Neural cell (in vitro differentiated cells): Measurements from ENCODE around the gene SGCE. TPM values are rescaled to one million over a fixed set of nuclear protein-coding genes. Genes with fewer than 3 reads are reported as not detected.

Source experiments
- H2AFZ ChIP-seq: fragments of 200-600, 300-800 bp; sonication (generic), shearing (Covaris generic); 2 replicates; pipeline ENCODE4 v1.6.0; 2014; ENCODE audit warnings: low read depth, mild to moderate bottlenecking, antibody characterized with exemption, low read length, moderate library complexity
- H3F3A ChIP-seq: fragments of 200-600 bp; shearing (Covaris generic); 2 replicates; pipeline ENCODE4 v1.6.1; 2016; ENCODE audit warnings: mild to moderate bottlenecking, moderate library complexity, mixed read lengths, antibody characterized with exemption, low read length; ENCODE audit not compliant: insufficient read depth, poor library complexity, severe bottlenecking
- H3K27ac ChIP-seq: fragments of 200-600, 300-800 bp; sonication (generic), shearing (Covaris generic); 2 replicates; pipeline ENCODE4 v1.5.1; 2014; ENCODE audit warnings: mild to moderate bottlenecking, low read length, moderate library complexity
- H3K27me3 ChIP-seq: fragments of 300-800, 200-600 bp; sonication (generic), shearing (Covaris generic); 2 replicates; pipeline ENCODE4 v1.6.0; 2014; ENCODE audit warnings: mild to moderate bottlenecking, low read depth, low read length, moderate library complexity; ENCODE audit not compliant: insufficient read depth
- H3K36me3 ChIP-seq: fragments of 300-800, 200-600 bp; sonication (generic), shearing (Covaris generic); 2 replicates; pipeline ENCODE4 v1.5.1; 2014; ENCODE audit warnings: mild to moderate bottlenecking, antibody characterized with exemption, low read length, moderate library complexity; ENCODE audit not compliant: insufficient read depth
- H3K4me2 ChIP-seq: fragments of 300-800, 200-600 bp; sonication (generic), shearing (Covaris generic); 2 replicates; pipeline ENCODE4 v1.6.0; 2014; ENCODE audit warnings: mild to moderate bottlenecking, low read length
- H3K4me3 ChIP-seq: fragments of 300-800, 200-600 bp; sonication (generic), shearing (Covaris generic); 2 replicates; pipeline ENCODE4 v1.5.1; 2014; ENCODE audit warnings: mild to moderate bottlenecking, low read length, moderate library complexity
- H3K79me2 ChIP-seq: fragments of 200-600 bp; shearing (Covaris generic); replicated peaks from 2 replicates; pipeline ENCODE4 v1.6.0; 2014; ENCODE audit warnings: mild to moderate bottlenecking, low read length, moderate library complexity; ENCODE audit not compliant: insufficient read depth
- H3K9ac ChIP-seq: fragments of 300-800, 200-600 bp; sonication (generic), shearing (Covaris generic); 2 replicates; pipeline ENCODE4 v1.6.1; 2016; ENCODE audit warnings: mild to moderate bottlenecking, low read length, mixed read lengths
- H3K9me2 ChIP-seq: fragments of 200-600 bp; shearing (Covaris generic); 2 replicates; pipeline ENCODE4 v1.6.1; 2016; ENCODE audit warnings: mild to moderate bottlenecking, low read length, mixed read lengths; ENCODE audit not compliant: insufficient read depth
- H3K9me3 ChIP-seq: fragments of 200-600, 300-800 bp; sonication (generic), shearing (Covaris generic); 2 replicates; pipeline ENCODE4 v1.6.1; 2016; ENCODE audit warnings: mild to moderate bottlenecking, mixed run types, low read length, moderate library complexity, mixed read lengths
- H4K20me1 ChIP-seq: fragments of 200-600 bp; shearing (Covaris generic); 2 replicates; pipeline ENCODE4 v1.6.1; 2016; ENCODE audit warnings: mild to moderate bottlenecking, mixed run types; ENCODE audit not compliant: insufficient read depth
- EP300 ChIP-seq: fragments of 450-650 bp; conservative IDR thresholded peaks from 2 replicates; pipeline ENCODE4 v1.6.1; 2014; ENCODE audit warnings: antibody characterized with exemption, mild to moderate bottlenecking, moderate library complexity; ENCODE audit not compliant: poor library complexity, severe bottlenecking
- EZH2 ChIP-seq: fragments of 200-600, 300-800 bp; shearing (Covaris generic), sonication (generic); IDR thresholded peaks from 2 replicates; pipeline ENCODE4 v1.6.1; 2014; ENCODE audit warnings: antibody characterized with exemption, low read length, borderline replicate concordance, mild to moderate bottlenecking; ENCODE audit not compliant: insufficient read depth, poor library complexity, severe bottlenecking
- MXI1 ChIP-seq: fragments of 450-650 bp; conservative IDR thresholded peaks from 2 replicates; pipeline ENCODE4 v1.6.1; 2014; ENCODE audit warnings: antibody characterized with exemption, mild to moderate bottlenecking; ENCODE audit not compliant: poor library complexity, severe bottlenecking
- POLR2AphosphoS5 ChIP-seq: IDR thresholded peaks from 2 replicates; pipeline ENCODE4 v1.6.1; 2012
- RAD21 ChIP-seq: fragments of 450-650 bp; conservative IDR thresholded peaks from 2 replicates; pipeline ENCODE4 v1.6.1; 2014; ENCODE audit warnings: antibody characterized with exemption, mild to moderate bottlenecking, moderate library complexity
- SMC3 ChIP-seq: fragments of 450-650 bp; conservative IDR thresholded peaks from 2 replicates; pipeline ENCODE4 v1.6.1; 2014; ENCODE audit warnings: antibody characterized with exemption, mild to moderate bottlenecking, moderate library complexity; ENCODE audit not compliant: poor library complexity
- TAF1 ChIP-seq: IDR thresholded peaks from 2 replicates; pipeline ENCODE4 v1.6.1; 2012; ENCODE audit warnings: low read depth
- polyA plus RNA-seq: library from polyadenylated mRNA; depleted of rRNA; stranded (reverse); fragments of >200 nt; gene quantifications from 2 replicates; pipeline ENCODE4 v1.2.3, GENCODE V29; 2014
- TF ChIP-seq, protein P1 (sequence below): IDR thresholded peaks from 2 replicates; pipeline ENCODE4 v1.6.1; 2012; ENCODE audit warnings: borderline replicate concordance
- TF ChIP-seq, protein P2 (sequence below): fragments of 450-650 bp; IDR thresholded peaks from 2 replicates; pipeline ENCODE4 v1.5.1; 2014; ENCODE audit warnings: antibody characterized with exemption, mild to moderate bottlenecking, moderate library complexity; ENCODE audit not compliant: poor library complexity, severe bottlenecking

SGCE gene
- polyA plus RNA-seq, 1 donor from 2014 or later: 94.6 TPM

- Histone ChIP-seq H3K9me3 (no peaks in the 10 kb centered on the region), H3K79me2 (no peaks in the 10 kb centered on the region), H3K9ac (no peak overlapping the region), H4K20me1 (no peaks in the 10 kb centered on the region), H3K27me3 (no peaks in the 10 kb centered on the region), H3K27ac (no peak overlapping the region), H3K36me3 (no peaks in the 10 kb centered on the region), H3K9me2 (no peaks in the 10 kb centered on the region), H3K4me3 (no peak overlapping the region), H3K4me2 (no peak overlapping the region), H3F3A (no peaks in the 10 kb centered on the region), H2AFZ (no peak overlapping the region)
- TF ChIP-seq, protein P1, sequence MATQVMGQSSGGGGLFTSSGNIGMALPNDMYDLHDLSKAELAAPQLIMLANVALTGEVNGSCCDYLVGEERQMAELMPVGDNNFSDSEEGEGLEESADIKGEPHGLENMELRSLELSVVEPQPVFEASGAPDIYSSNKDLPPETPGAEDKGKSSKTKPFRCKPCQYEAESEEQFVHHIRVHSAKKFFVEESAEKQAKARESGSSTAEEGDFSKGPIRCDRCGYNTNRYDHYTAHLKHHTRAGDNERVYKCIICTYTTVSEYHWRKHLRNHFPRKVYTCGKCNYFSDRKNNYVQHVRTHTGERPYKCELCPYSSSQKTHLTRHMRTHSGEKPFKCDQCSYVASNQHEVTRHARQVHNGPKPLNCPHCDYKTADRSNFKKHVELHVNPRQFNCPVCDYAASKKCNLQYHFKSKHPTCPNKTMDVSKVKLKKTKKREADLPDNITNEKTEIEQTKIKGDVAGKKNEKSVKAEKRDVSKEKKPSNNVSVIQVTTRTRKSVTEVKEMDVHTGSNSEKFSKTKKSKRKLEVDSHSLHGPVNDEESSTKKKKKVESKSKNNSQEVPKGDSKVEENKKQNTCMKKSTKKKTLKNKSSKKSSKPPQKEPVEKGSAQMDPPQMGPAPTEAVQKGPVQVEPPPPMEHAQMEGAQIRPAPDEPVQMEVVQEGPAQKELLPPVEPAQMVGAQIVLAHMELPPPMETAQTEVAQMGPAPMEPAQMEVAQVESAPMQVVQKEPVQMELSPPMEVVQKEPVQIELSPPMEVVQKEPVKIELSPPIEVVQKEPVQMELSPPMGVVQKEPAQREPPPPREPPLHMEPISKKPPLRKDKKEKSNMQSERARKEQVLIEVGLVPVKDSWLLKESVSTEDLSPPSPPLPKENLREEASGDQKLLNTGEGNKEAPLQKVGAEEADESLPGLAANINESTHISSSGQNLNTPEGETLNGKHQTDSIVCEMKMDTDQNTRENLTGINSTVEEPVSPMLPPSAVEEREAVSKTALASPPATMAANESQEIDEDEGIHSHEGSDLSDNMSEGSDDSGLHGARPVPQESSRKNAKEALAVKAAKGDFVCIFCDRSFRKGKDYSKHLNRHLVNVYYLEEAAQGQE: no peak
- no peak for TF ChIP-seq SMC3
- TF ChIP-seq RAD21: no peak
- no peak for TF ChIP-seq MXI1
- no peak for TF ChIP-seq EZH2
- no peak for TF ChIP-seq TAF1
- TF ChIP-seq POLR2AphosphoS5: no peak
- no peak for TF ChIP-seq EP300
- TF ChIP-seq, protein P2, sequence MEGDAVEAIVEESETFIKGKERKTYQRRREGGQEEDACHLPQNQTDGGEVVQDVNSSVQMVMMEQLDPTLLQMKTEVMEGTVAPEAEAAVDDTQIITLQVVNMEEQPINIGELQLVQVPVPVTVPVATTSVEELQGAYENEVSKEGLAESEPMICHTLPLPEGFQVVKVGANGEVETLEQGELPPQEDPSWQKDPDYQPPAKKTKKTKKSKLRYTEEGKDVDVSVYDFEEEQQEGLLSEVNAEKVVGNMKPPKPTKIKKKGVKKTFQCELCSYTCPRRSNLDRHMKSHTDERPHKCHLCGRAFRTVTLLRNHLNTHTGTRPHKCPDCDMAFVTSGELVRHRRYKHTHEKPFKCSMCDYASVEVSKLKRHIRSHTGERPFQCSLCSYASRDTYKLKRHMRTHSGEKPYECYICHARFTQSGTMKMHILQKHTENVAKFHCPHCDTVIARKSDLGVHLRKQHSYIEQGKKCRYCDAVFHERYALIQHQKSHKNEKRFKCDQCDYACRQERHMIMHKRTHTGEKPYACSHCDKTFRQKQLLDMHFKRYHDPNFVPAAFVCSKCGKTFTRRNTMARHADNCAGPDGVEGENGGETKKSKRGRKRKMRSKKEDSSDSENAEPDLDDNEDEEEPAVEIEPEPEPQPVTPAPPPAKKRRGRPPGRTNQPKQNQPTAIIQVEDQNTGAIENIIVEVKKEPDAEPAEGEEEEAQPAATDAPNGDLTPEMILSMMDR: no peak
Measured at GRCh38 chr7:94600267-94600666, 55.7 kb downstream of the SGCE start.

GRCh38 chr7:94595717-94596116 lies 60.2 kb downstream of the SGCE start:
- H3K4me3 ChIP-seq: no peak overlapping the region
- H3K9me2 ChIP-seq: no peaks in the 10 kb centered on the region
- no peak overlapping the region for H3K9ac ChIP-seq
- H4K20me1 ChIP-seq: no peaks in the 10 kb centered on the region
- H3K9me3 ChIP-seq: no peaks in the 10 kb centered on the region
- no peak overlapping the region for H3K4me2 ChIP-seq
- H3K79me2 ChIP-seq: no peaks in the 10 kb centered on the region
- H3K27me3 ChIP-seq: no peaks in the 10 kb centered on the region
- H3K36me3 ChIP-seq: peaks cover 4% of the 10 kb centered on the region
- H3K27ac ChIP-seq: no peak overlapping the region
- no peaks in the 10 kb centered on the region for H3F3A ChIP-seq
- H2AFZ ChIP-seq: no peak overlapping the region
- TF ChIP-seq SMC3 (no peak), EZH2 (no peak), POLR2AphosphoS5 (no peak), EP300 (no peak), TAF1 (no peak), RAD21 (no peak), MXI1 (no peak)
- TF ChIP-seq, protein P1: no peak
- TF ChIP-seq, protein P2: no peak
